ENCODE data around the gene NCOA5.

NCOA5 gene

GRCh38 chr20:46020555-46020954 lies 69.2 kb downstream of the NCOA5 start:
- no peak for DNase-seq

GRCh38 chr20:46018611-46019010 lies 71.2 kb downstream of the NCOA5 start:
- DNase-seq = no peak

DNA sequence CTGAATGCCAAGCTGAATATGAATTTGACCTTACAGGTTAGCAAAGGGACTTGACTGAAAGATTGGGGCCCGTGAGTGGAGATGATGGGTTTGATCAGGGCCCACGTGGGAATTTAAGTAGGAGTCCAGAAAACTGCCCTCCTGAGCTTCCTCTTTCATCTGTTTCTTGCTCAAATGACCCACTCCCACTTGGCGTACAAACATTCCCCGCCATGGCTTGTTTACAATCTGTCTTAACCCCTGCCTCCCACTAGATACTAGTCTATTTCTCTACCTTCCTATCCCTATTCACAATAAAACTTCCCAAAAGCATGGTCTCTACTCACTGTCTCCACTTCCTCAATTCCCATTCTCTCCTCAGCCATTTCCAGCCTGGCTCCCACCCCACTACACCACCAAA lies 71.7 kb downstream of the NCOA5 start:
- DNase-seq = no peak

- no peak for DNase-seq
These were observed 72.5 kb downstream of the NCOA5 start for GRCh38 chr20:46017272-46017671.

DNA sequence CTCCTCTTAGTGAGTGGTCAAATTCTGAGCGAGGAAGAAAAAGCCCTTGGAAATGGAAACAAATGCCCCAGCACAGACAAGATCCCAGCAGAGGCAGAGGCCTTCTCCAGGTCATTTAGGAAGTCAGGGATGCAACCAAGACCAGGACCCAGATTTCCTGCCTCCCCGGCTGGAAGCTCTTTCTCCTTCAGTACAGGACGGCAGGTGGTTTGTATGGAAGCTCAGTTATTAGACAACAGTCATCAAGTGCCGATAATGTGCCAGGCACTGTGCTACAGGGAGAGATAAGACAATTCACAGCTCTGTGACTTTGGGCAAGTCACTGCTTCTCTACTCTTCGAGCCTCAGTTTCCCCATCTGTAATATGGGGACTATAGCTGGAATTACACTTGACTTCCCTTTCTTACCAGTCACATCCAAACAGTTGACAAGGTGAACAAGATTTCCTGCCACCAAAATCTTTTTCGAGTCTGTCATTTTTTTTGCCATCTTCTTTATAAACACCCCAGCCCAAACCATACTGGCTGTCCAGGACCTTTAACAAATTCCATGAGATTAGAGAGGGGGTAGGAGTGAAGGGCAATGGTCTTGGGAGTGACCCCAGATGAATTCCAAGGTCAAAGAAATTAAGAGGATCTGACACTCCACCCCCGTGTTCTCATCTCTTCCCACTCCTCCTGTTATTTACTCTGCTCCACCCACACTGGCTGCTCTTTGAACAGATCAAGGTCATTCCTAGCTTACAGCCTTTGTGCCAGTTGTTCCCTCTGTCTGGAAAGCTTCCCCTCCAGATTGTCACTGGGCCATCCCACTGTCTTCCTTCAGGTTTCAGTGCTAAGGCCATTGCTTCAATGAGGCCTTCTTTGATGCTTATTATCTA lies 75.0 kb downstream of the NCOA5 start:
- DNase-seq = no peak

GRCh38 chr20:46013829-46014516 lies 75.8 kb downstream of the NCOA5 start:
- DNase-seq = peak in 6 of 58 donors; percentile 4 to 31 (median 10)

- no peak for DNase-seq
These were observed 76.4 kb downstream of the NCOA5 start for GRCh38 chr20:46013322-46013828.

GRCh38 chr20:46012921-46013320 lies 76.8 kb downstream of the NCOA5 start:
- DNase-seq = no peak

- no peak for DNase-seq
These were observed 77.9 kb downstream of the NCOA5 start for GRCh38 chr20:46011631-46012482.

Measured in anterior cingulate cortex (tissue), 58 donors.